Stimulated activated CD4-positive, alpha-beta T cell treated with anti-CD3 and anti-CD28 coated beads, Interleukin-15, amount 100 ng/mL, for 48 hours (primary cell): ENCODE data around the gene SLC14A1.
"Not testable (repeated sequence)": the region's sequence is repeated elsewhere in the genome, so short reads cannot be mapped to it uniquely, and the experiment has no call there.

Experiments used
- DNase-seq, 2 donors: peaks; one replicate each; pipeline ENCODE4 v3.0.0-alpha.2; 2020; ENCODE audit warnings: low read depth in 2 of 2

SLC14A1 gene

DNA sequence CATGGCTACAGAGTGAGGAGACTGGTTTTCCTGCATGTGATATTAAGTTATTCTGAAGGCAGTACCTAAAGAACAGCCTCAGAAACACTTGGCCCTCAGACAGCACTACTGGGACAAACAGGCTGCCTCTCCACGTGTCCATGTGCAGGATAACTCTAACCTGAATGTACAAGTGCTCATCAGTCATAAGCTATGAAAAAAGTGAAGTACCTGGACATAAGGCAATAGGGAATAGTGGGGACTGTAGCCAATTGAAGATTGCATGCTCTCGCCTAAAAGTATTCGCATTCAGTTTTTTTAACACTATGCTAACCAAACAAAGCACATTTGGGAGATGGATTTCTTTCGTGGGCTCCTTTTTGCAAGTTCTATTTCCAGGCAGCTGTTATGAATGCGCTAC, 33.0 kb downstream of the SLC14A1 start:
- no peak for DNase-seq

DNA sequence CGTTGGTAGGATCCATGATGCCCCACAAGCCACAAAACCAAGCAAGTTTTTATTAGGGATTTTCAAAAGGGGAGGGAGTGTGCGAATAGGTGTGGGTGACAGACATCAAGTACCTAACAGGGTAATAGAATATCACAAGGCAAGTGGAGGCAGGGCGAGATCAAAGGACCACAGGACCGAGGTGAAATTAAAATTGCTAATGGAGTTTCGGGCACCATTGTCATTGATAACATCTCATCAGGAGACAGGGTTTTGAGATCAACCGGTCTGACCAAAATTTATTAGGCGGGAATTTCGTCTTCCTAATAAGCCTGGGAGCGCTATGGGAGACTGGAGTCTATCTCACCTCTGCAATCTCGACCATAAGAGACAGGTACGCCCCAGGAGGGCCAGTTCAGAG, 33.7 kb downstream of the SLC14A1 start:
- not testable (repeated sequence) for DNase-seq

DNA sequence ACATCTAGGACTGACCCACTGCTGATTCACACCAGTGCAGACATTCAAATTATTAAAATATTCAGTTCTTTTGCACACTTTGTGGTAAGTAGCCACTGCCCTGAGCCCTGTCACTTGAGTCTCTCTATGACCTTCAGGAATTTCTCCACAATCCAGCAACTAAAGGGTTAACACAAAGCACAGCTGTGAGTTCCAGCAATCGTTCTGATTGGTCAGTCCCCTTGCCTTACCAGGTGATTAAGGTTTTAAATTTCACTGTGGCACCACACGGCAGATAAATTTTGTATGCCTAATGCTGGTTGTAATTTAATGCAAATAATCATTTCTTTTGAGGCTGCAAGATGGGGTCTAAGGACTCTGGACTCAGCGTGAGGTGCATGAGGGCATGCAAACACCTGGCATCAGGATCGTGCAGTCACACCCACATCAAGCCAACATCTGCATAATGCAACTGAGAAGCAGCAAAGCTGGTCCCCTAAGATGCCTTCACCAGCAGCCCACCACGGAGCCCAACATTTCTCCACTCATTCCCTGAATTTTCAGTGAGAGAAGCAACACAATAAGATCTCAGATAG, 36.6 kb downstream of the SLC14A1 start:
- no peak for DNase-seq

- no peak for DNase-seq
Measured at GRCh38 chr18:45761512-45762114, 37.6 kb downstream of the SLC14A1 start.

DNA sequence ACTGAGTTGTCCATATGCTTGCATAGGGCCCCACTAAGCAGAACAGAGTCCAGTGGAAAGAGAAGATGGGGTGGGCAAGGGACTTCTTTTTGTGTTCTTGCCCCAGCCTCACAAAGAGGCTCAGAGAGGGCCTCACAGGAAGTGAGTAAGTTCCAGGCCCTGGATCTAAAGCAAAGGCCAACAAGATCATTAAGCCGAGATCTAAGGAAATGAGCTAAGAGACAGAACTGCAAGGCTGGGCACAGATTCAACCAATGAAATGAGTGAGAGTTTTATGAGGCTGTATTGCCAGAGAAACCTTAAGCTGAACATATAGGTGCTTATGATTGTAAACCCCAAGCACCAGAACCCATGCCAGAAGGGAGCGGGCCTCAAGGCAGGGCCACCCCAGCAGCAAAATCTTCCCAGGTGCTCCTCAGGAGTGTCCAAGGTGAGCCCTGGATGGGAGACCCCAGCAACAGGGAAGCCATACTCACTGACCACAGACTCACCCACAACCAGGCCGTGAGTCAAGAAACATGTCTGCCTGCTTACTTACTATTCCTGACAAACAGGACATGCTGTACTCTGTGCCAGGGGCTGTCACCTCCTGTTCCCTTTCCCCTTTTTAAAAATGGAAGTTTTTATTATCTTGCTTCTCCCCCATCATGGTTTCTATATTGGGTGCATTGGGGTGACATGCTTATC, 40.2 kb downstream of the SLC14A1 start:
- no peak for DNase-seq

- no peak for DNase-seq
Measured at GRCh38 chr18:45765796-45766195, 41.8 kb downstream of the SLC14A1 start.

- DNase-seq = no peak
Measured at GRCh38 chr18:45771587-45772480, 47.9 kb downstream of the SLC14A1 start.

- DNase-seq = no peak
Measured at GRCh38 chr18:45774065-45774521, 50.1 kb downstream of the SLC14A1 start.

DNA sequence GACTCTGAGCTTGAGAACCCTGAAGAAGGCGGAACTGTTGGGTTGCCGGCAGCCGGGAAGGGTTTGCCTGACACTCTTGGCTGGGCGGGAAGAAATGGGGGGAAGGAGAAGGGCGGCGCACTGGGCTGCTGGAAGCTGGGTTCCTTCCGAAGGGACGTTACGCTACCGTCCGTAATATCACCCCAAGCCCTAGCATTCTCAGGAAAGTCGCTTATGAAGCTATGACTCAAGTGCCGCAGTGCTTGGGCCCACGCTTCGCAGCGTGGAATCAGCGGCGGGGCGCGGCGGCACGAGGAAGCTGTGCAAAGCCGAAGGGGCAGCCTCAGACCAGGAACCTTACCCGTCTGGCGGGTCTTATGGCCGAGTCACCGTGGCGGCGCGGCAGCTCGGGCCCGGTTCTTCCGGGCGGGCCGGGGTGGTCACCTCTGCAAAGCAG, 51.3 kb downstream of the SLC14A1 start:
- DNase-seq = peak; percentile 64 to 65

- DNase-seq = no peak
Measured at GRCh38 chr18:45775743-45776142, 51.8 kb downstream of the SLC14A1 start.

DNA sequence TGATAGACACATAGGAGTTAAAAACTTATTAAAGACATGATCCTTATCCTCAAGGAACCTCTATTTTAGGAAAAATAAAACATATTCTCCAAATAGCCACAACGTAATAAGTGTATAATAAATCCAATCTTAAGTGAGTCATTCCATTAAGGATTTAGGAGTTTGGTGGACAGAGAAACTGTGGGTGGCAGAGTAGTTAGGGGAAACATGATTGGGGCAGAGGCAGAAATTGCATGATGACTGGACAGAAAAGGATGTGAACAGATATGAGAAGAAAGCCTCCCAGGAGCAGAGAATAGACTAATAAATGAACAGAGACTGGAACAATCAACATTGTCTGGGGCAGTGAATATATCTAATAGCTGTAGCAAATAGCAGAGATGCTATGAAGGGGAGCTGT, 53.4 kb downstream of the SLC14A1 start:
- no peak for DNase-seq

DNA sequence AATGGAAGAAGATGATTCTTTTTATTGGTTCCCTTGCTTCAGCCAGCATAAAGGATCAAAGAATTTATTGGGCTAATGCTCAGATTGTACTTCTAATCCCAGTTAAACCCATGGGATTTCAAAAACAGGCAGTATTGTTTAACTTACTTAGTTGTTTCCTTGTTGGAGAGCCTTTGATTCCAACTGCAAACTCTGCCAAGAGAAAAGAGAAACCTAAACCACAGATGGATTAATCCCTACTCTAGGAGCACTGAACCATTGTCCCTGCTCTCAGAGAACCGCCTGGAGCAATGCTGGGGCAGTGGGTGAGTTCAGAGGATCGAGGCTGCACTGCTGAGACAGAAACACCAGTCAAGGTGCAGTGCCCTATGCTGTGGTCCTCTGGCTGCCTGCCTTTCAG, 56.6 kb downstream of the SLC14A1 start:
- no peak for DNase-seq

- no peak for DNase-seq
Measured at GRCh38 chr18:45782662-45783061, 58.7 kb downstream of the SLC14A1 start.

DNA sequence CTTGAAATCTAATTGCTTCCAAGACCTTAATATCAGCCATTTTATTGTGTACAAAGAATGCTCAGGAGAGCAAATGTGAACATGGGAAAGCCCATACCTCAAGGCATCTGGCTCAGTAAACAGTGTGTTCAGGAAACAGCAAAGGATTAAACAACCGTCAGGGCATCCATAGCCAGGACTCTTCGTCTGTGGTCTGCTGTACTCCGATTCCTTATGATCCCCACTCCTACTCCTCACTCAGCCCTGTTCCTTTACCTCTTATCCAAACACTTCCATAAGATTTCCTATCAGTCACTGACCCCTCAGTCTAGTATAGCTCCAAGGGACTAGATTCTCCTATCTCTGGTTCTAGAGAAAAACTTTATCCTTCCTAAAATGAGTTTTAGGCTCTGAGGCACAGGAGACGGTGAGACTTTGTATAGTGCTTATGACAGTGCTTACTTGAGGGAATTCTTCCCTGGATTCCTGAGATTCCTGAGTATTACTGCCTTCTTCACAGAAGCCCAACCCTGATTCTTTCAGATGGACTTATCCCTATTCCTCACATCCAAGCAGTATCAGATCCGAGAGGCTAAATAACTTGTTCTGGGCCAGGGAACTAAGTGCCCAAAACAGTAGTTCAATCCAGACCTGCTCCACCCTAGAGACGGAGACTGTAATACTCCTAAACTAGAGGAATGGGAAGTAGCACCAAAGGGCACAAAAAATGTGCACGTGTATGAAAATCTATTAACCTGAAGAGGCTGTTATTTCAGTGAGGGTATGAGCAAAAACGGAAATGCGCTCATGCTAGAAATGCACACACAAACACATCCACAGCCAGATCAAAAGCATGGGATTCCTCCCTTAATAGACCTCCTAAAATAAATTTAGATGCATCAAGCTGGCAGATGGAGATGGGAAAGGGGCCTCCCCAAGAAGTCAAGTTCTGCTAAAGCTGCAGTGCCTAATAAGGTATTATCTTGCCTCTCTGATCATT, 59.4 kb downstream of the SLC14A1 start:
- DNase-seq = no peak

GRCh38 chr18:45785134-45785533, 61.2 kb downstream of the SLC14A1 start:
- DNase-seq = no peak

GRCh38 chr18:45786941-45787340, 63.0 kb downstream of the SLC14A1 start:
- DNase-seq = no peak

DNA sequence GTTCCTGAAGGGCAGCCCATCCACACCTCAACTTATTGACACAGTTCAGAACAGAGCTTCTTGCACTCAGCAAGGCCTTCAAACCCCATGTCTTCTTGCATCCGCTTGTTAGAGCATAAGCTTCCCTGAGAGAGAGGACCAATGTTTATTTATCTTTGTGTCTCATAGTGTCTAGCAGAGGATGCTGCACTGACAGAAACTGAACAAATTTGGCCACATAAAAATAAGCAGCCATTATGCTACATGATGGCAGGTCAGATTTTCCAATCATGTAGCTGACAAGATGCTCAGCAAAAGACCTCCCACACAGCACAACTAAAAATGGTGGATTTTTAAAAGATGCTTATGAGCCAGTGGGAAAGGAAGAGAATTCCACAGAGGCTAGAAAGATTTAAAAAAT, 63.4 kb downstream of the SLC14A1 start:
- no peak for DNase-seq

DNA sequence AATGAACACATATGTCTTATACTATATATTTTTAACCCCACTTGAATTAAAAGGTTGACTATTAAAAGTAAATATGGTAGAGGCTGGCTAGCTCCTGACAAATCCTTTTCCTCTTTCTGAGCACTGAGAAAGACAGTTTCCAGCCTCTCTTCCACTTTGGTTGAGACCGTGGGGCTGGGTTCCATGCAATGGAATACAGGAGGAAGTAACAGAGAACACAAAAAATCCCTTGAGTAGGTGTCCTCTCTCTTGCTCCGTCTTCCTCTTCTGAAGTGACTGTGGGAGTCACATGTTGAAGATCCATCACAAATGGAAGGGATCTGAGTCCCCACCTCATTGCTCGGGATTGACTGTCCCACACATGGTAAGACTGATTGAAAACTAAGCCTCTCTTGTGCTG, 64.9 kb downstream of the SLC14A1 start:
- DNase-seq = no peak

- DNase-seq = no peak
Measured at GRCh38 chr18:45792506-45793263, 68.7 kb downstream of the SLC14A1 start.

DNA sequence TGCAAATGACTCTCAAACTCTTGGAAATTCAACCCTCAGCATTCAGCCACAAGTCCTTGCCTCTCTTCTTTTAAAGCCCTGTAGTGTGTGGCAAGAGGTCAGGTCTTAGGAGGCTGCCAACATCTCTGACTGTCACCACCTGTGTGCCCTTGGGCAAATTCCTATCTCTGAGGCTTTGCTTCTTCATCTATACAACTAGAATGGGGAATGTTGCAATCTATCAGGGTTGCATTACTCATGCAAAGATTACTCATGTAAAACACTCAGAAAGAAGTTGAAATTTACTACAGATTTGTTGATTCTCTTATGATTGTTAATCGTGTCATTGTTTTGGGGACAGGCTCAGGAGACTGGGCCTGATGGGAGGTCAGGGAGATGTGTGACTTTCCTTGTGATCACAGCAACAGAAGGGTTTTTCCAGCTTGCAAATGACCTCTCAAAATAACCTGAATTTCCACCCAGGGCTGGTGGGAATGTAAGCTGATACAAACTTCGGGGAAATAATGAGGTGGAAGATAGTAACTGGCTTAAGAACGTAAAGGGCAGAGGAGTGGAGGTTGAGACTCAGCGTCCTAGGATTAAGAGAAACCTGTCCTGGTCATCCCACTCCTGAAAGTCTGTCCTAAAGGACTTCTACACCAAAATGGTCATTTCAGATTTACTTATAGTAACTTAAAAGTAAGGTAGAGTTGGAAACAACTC, 69.4 kb downstream of the SLC14A1 start:
- no peak for DNase-seq
